HUES6 (cell line): ENCODE results near the gene CHD9.
A peak's percentile ranks its signal among the peaks of the same experiment; 100 is the strongest.
"Not testable (repeated sequence)": the region's sequence is repeated elsewhere in the genome, so short reads cannot be mapped to it uniquely, and the experiment has no call there.

ENCODE experiments used
- H3K27ac ChIP-seq: 2 replicates; pipeline ENCODE4 v1.7.0; 2013; ENCODE audit warnings: low read depth, mild to moderate bottlenecking, low read length, inconsistent platforms
- H3K27me3 ChIP-seq: 2 replicates; pipeline ENCODE4 v1.6.1; 2013; ENCODE audit warnings: low read length; ENCODE audit not compliant: control insufficient read depth, insufficient read depth
- H3K36me3 ChIP-seq: 2 replicates; pipeline ENCODE4 v1.6.1; 2013; ENCODE audit warnings: low read length; ENCODE audit not compliant: control insufficient read depth, insufficient read depth
- H3K4me1 ChIP-seq: 2 replicates; pipeline ENCODE4 v1.6.1; 2013; ENCODE audit warnings: low read length; ENCODE audit not compliant: control insufficient read depth, insufficient read depth
- H3K4me3 ChIP-seq: 2 replicates; pipeline ENCODE4 v1.5.1; 2013; ENCODE audit warnings: low read depth, low read length
- H3K9ac ChIP-seq: one replicate; pipeline ENCODE4 v1.6.1; 2013; ENCODE audit warnings: mild to moderate bottlenecking, low read length
- H3K9me3 ChIP-seq: 2 replicates; pipeline ENCODE4 v1.6.1; 2013; ENCODE audit warnings: low read depth, low read length; ENCODE audit not compliant: control insufficient read depth, insufficient read depth

The CHD9 gene

DNA sequence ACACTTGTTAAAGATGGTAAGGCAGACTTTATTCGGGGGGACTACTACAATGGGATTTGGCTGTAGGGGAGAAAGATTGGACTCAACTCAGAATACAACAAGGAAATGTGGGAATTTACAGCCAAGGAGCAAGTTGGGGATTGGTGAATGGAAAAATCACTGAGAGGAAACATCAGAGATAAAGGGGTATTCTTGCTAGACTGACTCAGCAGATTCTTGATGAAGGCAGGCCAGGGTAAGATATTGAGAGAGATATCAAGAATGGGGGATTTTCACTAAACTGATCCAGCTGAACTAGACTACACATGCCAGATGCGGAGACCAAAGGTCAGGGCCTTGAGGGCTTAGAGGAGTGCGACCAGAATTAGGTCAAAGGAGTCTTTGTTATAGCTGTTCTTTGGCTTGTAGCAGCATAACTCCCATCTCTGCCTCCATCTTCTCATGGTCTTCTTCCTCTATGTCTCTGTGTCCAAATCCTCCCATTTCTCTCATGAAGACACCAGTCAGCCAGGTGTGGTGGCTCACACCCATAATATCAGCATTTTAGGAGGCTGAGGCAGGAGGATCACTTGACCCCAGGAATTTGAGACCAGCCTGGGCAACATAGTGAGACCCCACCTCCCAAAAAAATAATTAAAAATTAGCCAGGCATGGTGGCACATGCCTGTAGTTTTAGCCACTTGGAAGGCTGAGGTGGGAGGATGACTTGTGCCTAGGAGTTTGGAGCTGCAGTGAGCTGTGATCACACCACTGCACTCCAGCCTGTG, 19.4 kb upstream of the CHD9 start:
- H3K4me1 ChIP-seq = peaks cover 10% of the 10 kb centered on the region; the same call in 1 of the 2 replicates
- no peaks in the 10 kb centered on the region for H3K27me3 ChIP-seq
- no peak overlapping the region for H3K9ac ChIP-seq
- peaks cover 19% of the 10 kb centered on the region for H3K9me3 ChIP-seq
- H3K4me3 ChIP-seq = no peak overlapping the region
- no peaks in the 10 kb centered on the region for H3K36me3 ChIP-seq
- no peak overlapping the region for H3K27ac ChIP-seq

DNA sequence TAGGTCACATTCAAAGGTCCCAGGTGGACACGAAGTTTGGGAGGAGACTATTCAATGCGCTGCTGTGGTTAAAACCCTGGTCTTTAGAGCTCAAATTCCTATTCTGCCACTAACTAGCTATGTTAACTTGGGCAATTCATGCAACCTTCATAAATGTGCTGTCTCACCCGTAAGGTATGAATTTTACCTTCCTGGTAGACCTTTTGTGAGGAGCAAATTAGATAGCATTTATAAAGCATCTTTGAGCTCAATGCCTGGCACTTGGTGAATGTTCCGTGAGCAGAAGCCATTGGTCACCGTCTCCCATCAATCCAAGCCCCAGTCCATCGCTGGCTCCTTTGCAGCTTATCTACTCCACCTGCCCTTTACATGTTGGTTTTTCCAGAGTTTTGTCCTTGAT, 18.7 kb upstream of the CHD9 start:
- no peaks in the 10 kb centered on the region for H3K36me3 ChIP-seq
- H3K27me3 ChIP-seq = no peaks in the 10 kb centered on the region
- peaks cover 15% of the 10 kb centered on the region for H3K4me1 ChIP-seq
- H3K9me3 ChIP-seq = peaks cover 19% of the 10 kb centered on the region
- H3K4me3 ChIP-seq = no peak overlapping the region
- no peak overlapping the region for H3K27ac ChIP-seq
- no peak overlapping the region for H3K9ac ChIP-seq

DNA sequence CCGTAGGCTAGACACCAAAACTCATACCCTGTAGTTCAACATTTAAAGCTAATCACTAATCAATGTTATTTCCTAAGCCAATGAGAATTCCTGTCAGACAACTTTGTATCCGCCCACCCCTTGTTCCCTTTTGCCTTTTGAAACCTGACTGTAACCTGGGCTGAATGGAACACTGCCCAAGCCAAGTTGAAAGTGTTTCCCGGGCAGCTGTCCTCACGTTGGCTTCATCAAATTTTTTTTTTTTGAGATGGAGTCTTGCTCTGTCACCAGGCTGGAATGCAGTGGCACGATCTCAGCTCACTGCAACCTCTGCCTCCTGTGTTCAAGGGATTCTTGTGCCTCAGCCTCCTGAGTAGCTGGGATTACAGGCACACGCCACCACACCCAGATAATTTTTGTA, 18.1 kb upstream of the CHD9 start:
- not testable (repeated sequence) for H3K9ac ChIP-seq, H3K4me3 ChIP-seq, H3K36me3 ChIP-seq, H3K27me3 ChIP-seq, H3K27ac ChIP-seq
- Histone ChIP-seq H3K9me3 (peaks cover 19% of the 10 kb centered on the region), H3K4me1 (peaks cover 20% of the 10 kb centered on the region)

DNA sequence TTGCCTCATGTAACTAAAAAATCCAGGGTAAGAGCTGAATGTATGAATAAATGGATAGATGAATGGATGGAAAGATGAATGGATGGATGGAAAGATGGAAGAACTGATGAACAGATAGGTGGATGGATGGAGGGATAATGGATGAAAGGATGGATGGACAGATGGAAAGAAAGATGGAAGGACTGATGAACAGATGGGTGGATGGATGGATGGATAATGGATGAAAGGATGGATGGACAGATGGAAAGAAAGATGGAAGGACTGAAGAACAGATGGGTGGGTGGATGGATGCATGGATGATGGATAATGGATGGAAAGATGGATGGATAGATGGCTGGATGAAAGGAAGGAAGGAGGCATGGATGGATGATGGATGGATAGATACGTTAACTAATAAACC, 14.0 kb upstream of the CHD9 start:
- no peaks in the 10 kb centered on the region for H3K9me3 ChIP-seq
- H3K4me3 ChIP-seq = no peak overlapping the region
- H3K27me3 ChIP-seq = no peaks in the 10 kb centered on the region
- H3K4me1 ChIP-seq = peaks cover 50% of the 10 kb centered on the region
- no peaks in the 10 kb centered on the region for H3K36me3 ChIP-seq
- H3K9ac ChIP-seq = no peak overlapping the region
- 0 out of 2 replicates have a peak overlapping the region, but pooled peaks have one; percentile 76 for H3K27ac ChIP-seq

DNA sequence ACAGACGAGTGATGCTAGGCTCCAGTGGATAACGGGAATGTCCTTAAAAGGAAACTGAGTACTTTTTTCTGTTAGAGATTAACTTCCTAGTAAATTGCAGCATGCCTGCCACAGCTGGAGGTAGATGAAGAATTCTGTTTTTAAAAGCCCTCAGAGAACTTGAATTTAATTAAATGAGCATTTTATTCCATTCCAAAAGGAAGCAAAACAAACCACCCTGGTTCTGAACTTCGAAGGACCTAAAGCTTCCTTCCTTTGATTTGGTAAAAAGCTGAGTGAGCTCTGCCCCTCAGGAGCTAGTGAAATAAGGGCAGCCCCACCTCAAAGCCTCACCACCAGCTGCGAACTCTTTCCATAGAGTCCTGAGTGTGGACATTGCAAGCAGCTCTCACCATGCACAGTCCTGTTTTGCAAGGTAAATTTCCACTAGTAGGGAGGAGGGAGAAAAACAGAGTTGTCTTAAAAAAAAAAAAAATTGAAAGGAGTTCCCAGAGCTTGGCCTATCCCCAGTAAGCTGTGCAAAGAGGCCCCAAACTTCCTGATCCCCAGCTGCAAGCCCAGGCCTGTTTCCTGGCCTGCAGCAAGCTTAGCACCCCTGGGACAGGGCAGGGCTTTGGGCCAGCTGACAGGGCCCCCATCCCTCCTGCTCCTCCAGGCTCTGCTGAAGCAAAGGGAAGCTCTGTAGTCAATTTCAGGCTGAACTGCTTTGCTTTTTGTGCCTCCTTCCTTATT, 13.3 kb upstream of the CHD9 start:
- Histone ChIP-seq H3K27me3 (no peaks in the 10 kb centered on the region), H3K4me3 (peak overlapping the region; percentile 58), H3K9ac (peak overlapping the region; percentile 71), H3K36me3 (no peaks in the 10 kb centered on the region), H3K27ac (peak overlapping the region; percentile 76), H3K9me3 (peaks cover under 1% of the 10 kb centered on the region; the same call in 1 of the 2 replicates), H3K4me1 (peaks cover 53% of the 10 kb centered on the region)

DNA sequence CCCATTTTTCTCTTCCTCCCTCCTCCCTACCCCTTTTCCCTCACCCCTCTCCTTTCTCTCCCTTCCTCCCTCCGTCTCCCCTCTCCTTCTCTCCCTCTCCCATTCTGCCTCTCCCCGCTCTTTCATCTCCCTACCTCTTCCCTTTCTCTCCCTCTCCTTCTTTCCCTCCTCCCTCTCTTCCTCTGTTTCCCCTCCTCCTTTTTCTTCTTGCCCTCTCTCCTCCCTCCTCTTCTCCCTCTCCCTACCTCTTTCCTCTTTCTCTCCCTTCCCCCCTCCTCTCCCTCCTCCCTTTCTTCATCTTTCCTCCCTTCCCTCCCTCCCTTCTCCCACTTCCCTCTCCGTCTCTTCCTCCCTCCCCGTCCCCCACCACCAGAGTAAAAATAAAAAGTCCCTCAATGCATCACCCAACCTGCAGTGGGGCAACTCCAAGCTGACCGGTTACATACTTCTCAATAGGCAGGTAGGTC, 12.5 kb upstream of the CHD9 start:
- Histone ChIP-seq H3K9ac (peak overlapping the region; percentile 71), H3K36me3 (no peaks in the 10 kb centered on the region), H3K4me3 (peak overlapping the region; percentile 58), H3K27me3 (no peaks in the 10 kb centered on the region), H3K27ac (peak overlapping the region; percentile 76; the same call in 1 of the 2 replicates), H3K9me3 (peaks cover 8% of the 10 kb centered on the region), H3K4me1 (peaks cover 52% of the 10 kb centered on the region)

DNA sequence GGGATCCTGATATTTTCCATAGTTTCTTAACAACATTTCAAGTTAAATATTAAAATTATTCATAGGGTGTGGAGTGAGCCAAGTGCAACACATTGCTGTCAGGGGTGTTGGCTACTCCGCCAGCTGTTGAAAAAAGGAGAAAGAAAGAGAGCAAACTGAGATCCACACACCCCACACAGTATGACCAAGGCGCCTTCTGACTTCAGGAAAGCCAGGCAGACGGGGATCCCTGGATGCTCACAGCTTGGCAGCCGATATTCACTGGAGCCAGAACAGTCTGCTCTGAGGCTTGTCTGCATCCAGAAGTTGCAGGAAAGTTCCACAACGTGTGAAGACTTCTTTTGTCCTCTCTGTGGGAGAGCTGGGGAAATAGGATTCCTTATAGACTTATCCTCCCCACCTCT, 11.4 kb upstream of the CHD9 start:
- Histone ChIP-seq H3K9me3 (peaks cover 10% of the 10 kb centered on the region), H3K27ac (peak overlapping the region; percentile 11; the same call in 1 of the 2 replicates), H3K27me3 (no peaks in the 10 kb centered on the region), H3K9ac (peak overlapping the region; percentile 56), H3K4me1 (peaks cover 50% of the 10 kb centered on the region), H3K4me3 (peak overlapping the region; percentile 58), H3K36me3 (no peaks in the 10 kb centered on the region)

DNA sequence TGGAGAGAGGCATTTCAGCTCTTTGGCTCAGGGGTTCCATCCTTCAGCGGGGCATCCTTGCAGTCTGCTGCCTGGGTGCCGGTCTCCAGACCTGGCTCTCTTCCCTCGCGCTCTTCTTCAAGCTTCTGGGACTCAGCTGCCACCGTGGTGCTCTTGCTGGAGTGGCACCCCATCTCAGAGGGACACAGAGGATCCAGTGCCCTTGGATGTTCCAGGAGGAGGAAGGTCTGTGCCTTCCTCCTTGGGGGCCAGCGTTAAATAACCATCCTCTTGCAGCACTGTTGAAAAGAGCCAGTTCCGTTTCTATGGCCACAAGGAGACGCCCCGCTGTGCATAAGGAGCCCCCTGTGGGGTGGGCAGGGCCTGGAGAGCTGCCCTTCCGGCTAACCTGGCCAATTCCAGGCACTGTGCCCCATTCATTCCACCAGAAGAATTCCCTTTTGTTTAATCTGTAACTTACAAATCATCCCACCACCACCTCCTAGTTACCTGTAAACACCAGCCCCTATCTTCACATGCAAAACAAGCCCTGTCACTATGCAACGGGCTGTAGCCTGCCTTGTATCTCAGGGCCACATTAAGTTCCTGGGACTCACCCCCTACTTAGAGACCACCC, 10.7 kb upstream of the CHD9 start:
- peak overlapping the region; percentile 11; the same call in 1 of the 2 replicates for H3K27ac ChIP-seq
- H3K4me3 ChIP-seq = peak overlapping the region; percentile 58
- peak overlapping the region; percentile 56 for H3K9ac ChIP-seq

DNA sequence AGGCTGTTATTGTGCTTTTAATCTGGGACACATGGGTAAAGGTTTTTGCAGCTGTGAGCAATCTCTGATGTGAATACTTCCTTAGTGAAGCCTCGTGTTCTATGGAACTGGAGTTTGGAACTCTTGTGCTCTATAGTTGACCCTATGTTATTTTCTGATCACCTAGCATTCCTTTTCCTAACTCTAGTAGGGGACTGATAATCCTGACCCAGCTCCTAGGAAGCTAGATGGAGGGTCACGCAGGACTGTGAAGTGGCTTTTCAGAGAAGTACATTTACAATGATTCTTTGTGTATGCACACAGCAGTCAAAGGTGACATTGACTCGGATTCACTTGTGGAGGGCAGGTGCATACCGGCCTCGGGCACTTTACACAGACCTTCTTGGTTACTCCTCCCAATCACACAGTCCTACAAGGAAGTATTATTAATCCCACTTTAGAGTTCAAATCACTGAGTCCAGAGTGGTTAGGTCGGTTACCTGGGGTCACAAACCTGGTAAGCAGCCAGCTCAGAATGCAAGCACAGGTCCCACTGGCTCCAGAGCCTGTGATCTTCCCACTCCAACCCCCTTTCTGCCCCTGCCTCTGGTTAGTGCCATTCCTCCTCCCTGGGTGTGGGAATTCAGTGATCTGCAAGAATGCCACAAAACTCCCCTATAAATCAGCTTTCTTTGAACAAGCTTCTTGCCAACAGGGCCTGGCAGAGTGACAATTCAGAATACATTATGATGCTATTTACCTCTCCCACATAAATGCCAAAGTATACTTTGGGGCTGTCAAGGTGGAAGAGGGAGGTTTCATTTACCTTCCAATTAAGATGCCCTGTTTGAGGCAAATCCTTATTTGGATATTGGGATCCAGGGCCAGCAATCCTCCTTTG, 9.2 kb upstream of the CHD9 start:
- Histone ChIP-seq H3K4me3 (no peak overlapping the region), H3K9ac (no peak overlapping the region), H3K27ac (no peak overlapping the region)

More for the DNA sequence above, 10.7 kb upstream of the CHD9 start:
- H3K4me1 ChIP-seq = peaks cover 50% of the 10 kb centered on the region
- no peaks in the 10 kb centered on the region for H3K36me3 ChIP-seq
- peaks cover 10% of the 10 kb centered on the region for H3K9me3 ChIP-seq
- no peaks in the 10 kb centered on the region for H3K27me3 ChIP-seq

DNA sequence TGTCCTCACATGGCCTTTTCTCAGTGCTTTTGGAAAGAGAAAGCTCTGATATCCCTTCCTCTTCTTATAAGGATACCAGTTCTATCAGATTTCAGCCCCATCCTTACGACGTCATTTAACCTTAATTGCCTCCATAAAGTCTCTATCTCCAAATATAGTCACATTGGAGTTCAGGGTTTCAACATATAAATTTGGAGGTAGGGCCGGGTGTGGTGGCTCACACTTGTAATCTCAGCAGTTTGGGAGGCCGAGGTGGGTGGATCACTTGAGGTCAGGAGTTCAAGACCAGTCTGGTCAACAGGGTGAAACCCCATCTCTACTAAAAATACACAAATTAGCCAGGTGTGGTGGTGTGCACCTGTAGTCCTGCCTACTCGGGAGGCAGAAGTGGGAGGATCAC, 7.3 kb upstream of the CHD9 start:
- H3K4me1 ChIP-seq = peaks cover 32% of the 10 kb centered on the region
- H3K27me3 ChIP-seq, H3K4me3 ChIP-seq, H3K9ac ChIP-seq, H3K27ac ChIP-seq, H3K36me3 ChIP-seq, H3K9me3 ChIP-seq: not testable (repeated sequence)

More for the DNA sequence above, 9.2 kb upstream of the CHD9 start:
- Histone ChIP-seq H3K36me3 (no peaks in the 10 kb centered on the region), H3K9me3 (peaks cover 10% of the 10 kb centered on the region), H3K4me1 (peaks cover 50% of the 10 kb centered on the region), H3K27me3 (no peaks in the 10 kb centered on the region)
